Umbilical cord (tissue), 2 donors: ENCODE results near the gene ZNF32. TPM values are rescaled to one million over a fixed set of nuclear protein-coding genes. Genes with fewer than 3 reads are reported as not detected.
A peak's percentile ranks its signal among the peaks of the same experiment; 100 is the strongest.
"Not testable (repeated sequence)": the region's sequence is repeated elsewhere in the genome, so short reads cannot be mapped to it uniquely, and the experiment has no call there.

Experiments
- DNase-seq: peaks from one replicate; pipeline ENCODE4 v3.0.0-alpha.2; 2015; ENCODE audit warnings: low spot score
- total RNA-seq: library from RNA; depleted of rRNA; stranded (reverse); fragments of >200 nt; gene quantifications from one replicate; pipeline ENCODE4 v1.2.3, GENCODE V29; 2014; ENCODE audit warnings: low replicate concordance; ENCODE audit not compliant: insufficient read depth

Gene ZNF32
- total RNA-seq, 1 donor from 2014 or later, result 40.9 TPM

- not testable (repeated sequence) for DNase-seq
Observed at GRCh38 chr10:43635816-43636215, 12.9 kb downstream of the ZNF32 start.

DNA sequence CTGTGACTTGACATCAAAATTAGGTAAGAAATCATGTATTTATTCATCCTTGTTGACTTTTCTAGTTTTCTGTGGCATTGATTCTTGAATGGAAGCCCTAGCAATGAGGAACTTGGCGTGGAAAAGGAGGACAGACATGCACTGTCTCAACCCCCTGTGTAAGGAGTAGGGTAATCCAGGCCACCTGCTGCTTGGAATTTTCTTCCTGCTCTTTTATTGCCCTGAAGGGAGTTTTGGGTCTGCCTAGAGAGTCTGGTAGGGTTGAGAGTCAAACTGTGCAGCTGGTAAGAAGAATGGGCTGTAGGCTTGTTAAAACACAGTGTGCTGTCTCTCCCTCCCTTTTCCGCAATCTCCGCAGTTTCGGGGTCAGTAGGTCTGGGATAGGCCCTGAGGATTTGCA is 19.7 kb downstream of the ZNF32 start:
- DNase-seq, result no peak

GRCh38 chr10:43627942-43628341 is 20.7 kb downstream of the ZNF32 start:
- DNase-seq, result no peak

- no peak for DNase-seq
Observed at GRCh38 chr10:43623351-43623750, 25.3 kb downstream of the ZNF32 start.

DNA sequence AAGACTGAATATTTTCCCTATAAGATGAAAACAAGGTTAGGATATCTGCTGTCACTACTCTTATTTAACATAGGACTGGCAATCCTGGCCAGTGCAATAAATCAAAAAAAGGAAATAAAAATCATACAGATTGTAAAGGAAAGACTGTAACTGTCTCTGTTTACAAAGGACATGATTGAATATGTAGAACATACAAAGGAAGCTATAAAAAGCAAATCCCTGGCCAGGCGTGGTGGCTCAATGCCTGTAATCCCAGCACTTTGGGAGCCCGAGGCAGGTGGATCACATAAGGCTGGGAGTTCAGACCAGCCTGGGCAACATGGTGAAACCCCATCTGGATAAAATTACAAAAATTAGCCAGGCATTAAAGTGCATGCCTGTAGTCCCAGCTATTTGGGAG is 26.6 kb downstream of the ZNF32 start:
- DNase-seq, result no peak

DNA sequence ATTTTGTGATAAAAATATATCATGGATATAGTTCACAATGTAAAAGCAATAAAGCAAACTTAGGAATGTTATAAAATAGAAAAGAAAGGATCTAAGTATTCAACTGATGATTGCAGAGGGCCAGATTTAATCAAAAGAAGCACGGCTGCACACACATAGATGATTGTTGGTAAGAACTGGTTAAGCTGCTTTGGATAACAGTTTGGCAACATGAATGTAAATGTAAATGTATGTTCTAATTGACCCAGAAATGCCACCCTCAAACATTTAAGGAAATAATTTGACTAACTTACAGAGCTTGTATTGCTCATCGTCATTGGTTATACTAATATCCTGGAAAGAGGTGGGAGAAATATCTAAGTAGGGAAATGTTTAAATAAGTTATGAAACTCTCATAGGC is 29.3 kb downstream of the ZNF32 start:
- DNase-seq, result no peak

- no peak for DNase-seq
Observed at GRCh38 chr10:43616697-43617370, 31.8 kb downstream of the ZNF32 start.

- DNase-seq, result no peak
Observed at GRCh38 chr10:43610636-43611035, 38.0 kb downstream of the ZNF32 start.

- DNase-seq, result no peak
Observed at GRCh38 chr10:43607199-43607573, 41.5 kb downstream of the ZNF32 start.

DNA sequence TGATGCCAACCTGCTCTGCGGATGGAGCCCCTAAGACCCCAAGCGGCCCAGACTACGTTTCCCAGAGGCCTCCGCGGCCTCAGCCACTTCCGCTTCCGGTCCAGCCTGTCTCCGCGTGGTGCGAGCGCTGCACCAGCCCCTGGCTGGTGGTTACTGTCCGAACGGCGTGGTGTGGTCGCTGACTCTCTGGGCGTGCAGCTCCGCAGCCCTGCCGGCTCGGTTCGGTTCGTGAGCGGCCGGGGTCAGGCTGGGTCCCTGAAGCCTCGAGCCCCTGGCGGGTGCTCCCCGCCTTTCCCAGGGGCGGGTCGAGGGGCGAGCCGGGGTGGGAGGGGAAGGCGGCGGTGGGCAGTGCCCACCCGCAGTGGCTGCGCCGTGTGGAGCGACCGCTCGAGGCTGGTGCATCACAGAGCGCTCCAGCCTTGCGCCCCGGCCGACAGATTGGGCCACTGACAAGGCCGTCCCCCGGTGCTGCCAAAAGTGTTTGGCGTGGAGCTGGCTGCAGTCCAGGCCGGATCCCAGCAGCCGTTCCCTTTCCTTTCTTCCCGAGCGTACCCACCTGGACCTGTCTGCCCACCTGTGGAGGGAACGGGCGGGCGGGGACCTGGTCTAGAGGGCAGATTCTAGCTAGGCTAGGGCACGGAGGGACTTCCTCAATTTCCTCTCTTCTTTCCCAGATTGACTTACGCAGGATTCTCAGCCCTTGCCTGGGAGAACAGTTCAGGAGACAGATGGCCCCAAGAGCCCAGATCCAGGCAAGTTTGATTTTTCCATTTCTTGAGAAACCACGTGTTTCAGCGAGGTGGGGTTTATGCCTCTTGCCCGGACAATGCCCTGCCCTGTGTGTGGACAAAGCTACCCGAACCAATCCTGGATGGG is 42.1 kb downstream of the ZNF32 start, which contains the start of gene ZNF485:
Gene ZNF485 (plus strand): TSS at position 116 of the 876 bp plus-strand sequence. CDS start 613 bp downstream, at position 729.
- peak; percentile 74 for DNase-seq

GRCh38 chr10:43605850-43606322 is 42.8 kb downstream of the ZNF32 start:
- DNase-seq, result no peak

DNA sequence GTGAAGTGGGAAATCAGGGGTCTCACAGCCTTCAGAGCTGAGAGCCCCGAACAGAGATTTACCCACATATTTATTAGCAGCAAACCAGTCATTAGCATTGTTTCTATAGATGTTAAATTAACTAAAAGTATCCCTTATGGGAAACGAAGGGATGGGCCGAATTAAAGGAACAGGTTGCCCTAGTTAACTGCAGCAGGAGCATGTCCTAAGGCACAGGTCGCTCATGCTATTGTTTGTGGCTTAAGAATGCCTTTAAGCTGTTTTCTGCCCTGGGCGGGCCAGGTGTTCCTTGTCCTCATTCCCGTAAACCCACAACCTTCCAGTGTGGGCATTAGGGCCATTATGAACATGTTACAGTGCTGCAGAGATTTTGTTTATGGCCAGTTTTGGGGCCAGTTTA is 47.1 kb downstream of the ZNF32 start:
- not testable (repeated sequence) for DNase-seq

DNA sequence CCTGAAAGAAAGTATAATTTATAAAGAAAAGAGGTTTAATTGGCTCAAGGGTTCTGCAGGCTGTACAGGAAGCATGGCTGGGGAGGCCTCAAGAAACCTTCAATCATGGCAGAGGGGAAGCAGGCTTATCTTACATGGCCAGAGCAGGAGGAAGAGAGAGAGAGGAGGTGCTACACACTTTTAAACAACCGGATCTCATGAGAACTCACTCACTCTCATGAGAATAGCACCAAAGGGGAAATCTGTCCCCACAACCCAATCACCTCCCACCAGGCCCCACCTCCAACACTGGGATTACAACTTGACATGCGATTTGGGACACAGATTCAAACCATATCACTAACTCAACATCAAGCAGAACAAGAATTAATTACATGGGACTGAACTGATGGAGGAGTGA is 49.3 kb downstream of the ZNF32 start:
- DNase-seq, result no peak

DNA sequence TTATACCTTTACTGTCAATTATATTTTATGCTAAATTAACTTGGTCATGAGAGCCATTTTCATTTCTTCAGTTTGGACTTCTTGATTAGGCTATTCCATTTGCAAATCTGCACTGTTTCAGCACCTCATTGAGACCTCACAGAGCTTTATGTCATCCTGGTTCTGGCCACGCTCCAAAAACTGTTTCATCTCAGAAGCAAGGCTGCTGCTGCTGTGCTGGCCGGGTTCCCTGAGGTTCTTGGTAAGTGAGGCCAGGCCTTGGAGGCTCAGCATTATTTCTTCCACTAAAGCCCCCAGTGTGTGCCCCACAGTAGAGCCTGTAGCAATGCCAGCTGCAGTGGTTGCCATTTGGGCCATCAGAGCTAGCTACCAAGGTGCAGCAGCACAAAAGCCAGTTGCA is 50.2 kb downstream of the ZNF32 start:
- DNase-seq, result peak; percentile 73

DNA sequence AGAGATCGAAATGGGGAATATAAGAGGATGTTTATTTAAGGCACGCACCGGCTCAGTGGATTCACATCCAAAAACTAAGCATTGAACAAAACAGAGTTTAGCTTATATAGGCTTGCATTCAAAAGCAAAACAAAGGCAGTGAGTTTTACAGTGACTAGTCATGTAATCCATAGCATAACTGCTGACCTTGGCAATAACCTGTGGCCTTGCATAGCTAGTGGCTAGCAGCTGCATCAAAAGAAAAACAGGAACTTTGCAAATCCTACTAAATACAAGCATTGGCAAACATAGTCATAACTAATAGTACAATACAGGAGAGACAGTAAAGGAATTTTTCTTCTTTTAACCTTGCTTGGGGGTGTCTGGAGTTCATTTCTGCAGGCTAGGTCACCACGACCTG is 52.1 kb downstream of the ZNF32 start:
- DNase-seq, result no peak

- no peak for DNase-seq
Observed at GRCh38 chr10:43595739-43596298, 52.9 kb downstream of the ZNF32 start.

GRCh38 chr10:43594944-43595589 is 53.6 kb downstream of the ZNF32 start:
- peak; percentile 26 for DNase-seq

Other genes starting within 250 kb of the ZNF32 start
- 130 TPM for gene HNRNPF, start 239.7 kb downstream of the ZNF32 start, total RNA-seq
- gene ZNF487, start 211.8 kb downstream of the ZNF32 start, total RNA-seq, result 24.8 TPM
- 2.6 TPM for gene ZNF239, start 74.3 kb downstream of the ZNF32 start, total RNA-seq
- gene ZNF485, start 42.4 kb downstream of the ZNF32 start, total RNA-seq, result 3.6 TPM